Adipose tissue (tissue), 3 donors: ENCODE measurements around the gene CBFB. TPM values are rescaled to one million over a fixed set of nuclear protein-coding genes. Genes with fewer than 3 reads are reported as not detected.
"Not testable (repeated sequence)": the region's sequence is repeated elsewhere in the genome, so short reads cannot be mapped to it uniquely, and the experiment has no call there.

ENCODE experiments used
- H3K27ac ChIP-seq: one replicate; pipeline ENCODE4 v1.5.1; 2013; ENCODE audit warnings: low read depth, low read length
- WGBS, 3 donors: extraction: QIAGEN DNeasy Blood & Tissue Kit; methylation state at CpG; one replicate each; pipeline ENCODE4 v1.1.7; 2013; 5-methylcytosine and 5-hydroxymethylcytosine counted together
- polyA plus RNA-seq, 3 donors: library from polyadenylated mRNA; stranded (reverse); fragments of 200-250 nt; gene quantifications; one replicate each; pipeline ENCODE4 v1.2.3, GENCODE V29; 2013
- donor health status: healthy with polysubstance abuse.
- donor health status: Bipolar disorder and iron deficiency.
- donor health status: healthy.

Gene CBFB
- polyA plus RNA-seq = 10 to 100 TPM in 2 of 3 donors, 1 to 10 TPM in 1; 9.1 to 33.0 (median 17.5) TPM

DNA sequence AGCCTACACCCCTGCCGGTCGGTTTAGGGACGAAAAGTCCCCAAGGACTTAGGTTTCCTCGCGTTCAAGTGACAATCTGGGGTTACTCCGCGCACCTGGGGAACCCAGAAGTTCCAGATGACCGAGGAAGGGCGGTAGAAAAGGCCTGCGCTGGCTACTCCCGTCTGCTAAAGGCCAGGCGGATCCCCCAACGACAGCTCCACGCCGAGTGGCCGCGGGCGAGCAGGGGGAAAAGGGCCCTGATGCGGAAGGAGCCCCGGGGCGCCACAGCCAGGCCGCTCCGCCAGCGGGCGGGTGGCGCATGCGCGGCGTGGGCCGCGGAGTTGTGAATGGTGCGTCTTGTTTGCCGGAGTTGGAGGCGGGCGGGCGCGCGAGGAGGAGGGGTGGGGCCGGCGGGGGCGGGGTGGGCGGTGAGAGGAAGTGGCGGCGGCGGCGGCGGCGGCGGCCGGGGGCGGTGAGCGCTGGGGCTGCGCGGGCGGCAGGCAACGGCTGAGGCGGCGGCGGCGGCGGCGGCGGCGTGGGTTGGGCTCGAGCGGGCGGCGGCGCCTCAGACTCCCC lies at the start of gene CBFB:
Gene CBFB (plus strand): TSS at position 454 of the 558 bp plus-strand sequence. CDS start 259 bp downstream, outside the sequence.
- H3K27ac ChIP-seq = peak within 1 kb of the TSS; percentile 61
- 1% methylated on average over 40 to 69 of the region's 69 CpGs for WGBS, 3 donors

DNA sequence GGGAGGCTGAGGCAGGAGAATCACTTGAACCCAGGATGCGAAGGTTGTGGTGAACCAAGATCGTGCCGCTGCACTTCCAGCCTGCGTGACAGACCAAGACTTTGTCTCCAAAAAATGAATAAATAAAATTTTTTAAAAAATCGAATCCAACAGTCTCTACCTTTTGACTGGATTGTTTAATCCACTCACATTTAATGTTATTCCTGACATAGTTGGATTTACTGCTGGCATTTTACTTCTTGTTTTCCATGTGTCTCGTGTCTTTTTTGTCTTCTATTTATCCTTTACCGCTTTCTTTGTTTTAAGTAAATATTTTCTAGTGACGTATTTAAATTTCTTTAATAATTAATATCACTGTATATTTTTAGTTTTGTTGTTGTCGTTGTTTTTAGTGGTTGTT lies 45.9 kb upstream of the CBFB start:
- 91 to 96% (median 95%) methylated on average over 9 of the region's 9 CpGs for WGBS, 3 donors

GRCh38 chr16:66984892-66985311 lies 44.0 kb upstream of the CBFB start:
- WGBS, 3 donors = 85 to 95% (median 87%) methylated on average over 4 of the region's 4 CpGs
- H3K27ac ChIP-seq = no peak overlapping the region

More for the DNA sequence above, 45.9 kb upstream of the CBFB start:
- H3K27ac ChIP-seq = no peak overlapping the region

GRCh38 chr16:66986559-66986958 lies 42.4 kb upstream of the CBFB start:
- WGBS, 3 donors = 92 to 96% (median 96%) methylated on average over 6 of the region's 6 CpGs
- H3K27ac ChIP-seq = no peak overlapping the region

- WGBS, 3 donors = 59 to 73% (median 69%) methylated on average over 11 of the region's 11 CpGs
- no peak within 1 kb of the TSS for H3K27ac ChIP-seq
Measured at GRCh38 chr16:66988197-66988788, 40.7 kb upstream of the CBFB start, which contains the start of gene CES4A. Gene CES4A, plus strand, starts transcription at chr16:66988589. Its CDS starts 184 bp downstream, at chr16:66988773.

GRCh38 chr16:66991545-66992077 lies 37.3 kb upstream of the CBFB start:
- 67 to 89% (median 88%) methylated on average over 2 of the region's 2 CpGs for WGBS, 3 donors

GRCh38 chr16:66993558-66993957 lies 35.4 kb upstream of the CBFB start:
- H3K27ac ChIP-seq = not testable (repeated sequence)
- 90 to 95% (median 94%) methylated on average over 11 to 12 of the region's 12 CpGs for WGBS, 3 donors

More at GRCh38 chr16:66991545-66992077, 37.3 kb upstream of the CBFB start:
- H3K27ac ChIP-seq = no peak overlapping the region

- 49 to 64% (median 63%) methylated on average over 6 of the region's 6 CpGs for WGBS, 3 donors
- no peak overlapping the region for H3K27ac ChIP-seq
Measured at GRCh38 chr16:66996324-66996982, 32.5 kb upstream of the CBFB start.

- H3K27ac ChIP-seq = no peak overlapping the region
- WGBS, 3 donors = 53 to 73% (median 68%) methylated on average over 3 of the region's 3 CpGs
Measured at GRCh38 chr16:66996983-66997358, 32.0 kb upstream of the CBFB start.

DNA sequence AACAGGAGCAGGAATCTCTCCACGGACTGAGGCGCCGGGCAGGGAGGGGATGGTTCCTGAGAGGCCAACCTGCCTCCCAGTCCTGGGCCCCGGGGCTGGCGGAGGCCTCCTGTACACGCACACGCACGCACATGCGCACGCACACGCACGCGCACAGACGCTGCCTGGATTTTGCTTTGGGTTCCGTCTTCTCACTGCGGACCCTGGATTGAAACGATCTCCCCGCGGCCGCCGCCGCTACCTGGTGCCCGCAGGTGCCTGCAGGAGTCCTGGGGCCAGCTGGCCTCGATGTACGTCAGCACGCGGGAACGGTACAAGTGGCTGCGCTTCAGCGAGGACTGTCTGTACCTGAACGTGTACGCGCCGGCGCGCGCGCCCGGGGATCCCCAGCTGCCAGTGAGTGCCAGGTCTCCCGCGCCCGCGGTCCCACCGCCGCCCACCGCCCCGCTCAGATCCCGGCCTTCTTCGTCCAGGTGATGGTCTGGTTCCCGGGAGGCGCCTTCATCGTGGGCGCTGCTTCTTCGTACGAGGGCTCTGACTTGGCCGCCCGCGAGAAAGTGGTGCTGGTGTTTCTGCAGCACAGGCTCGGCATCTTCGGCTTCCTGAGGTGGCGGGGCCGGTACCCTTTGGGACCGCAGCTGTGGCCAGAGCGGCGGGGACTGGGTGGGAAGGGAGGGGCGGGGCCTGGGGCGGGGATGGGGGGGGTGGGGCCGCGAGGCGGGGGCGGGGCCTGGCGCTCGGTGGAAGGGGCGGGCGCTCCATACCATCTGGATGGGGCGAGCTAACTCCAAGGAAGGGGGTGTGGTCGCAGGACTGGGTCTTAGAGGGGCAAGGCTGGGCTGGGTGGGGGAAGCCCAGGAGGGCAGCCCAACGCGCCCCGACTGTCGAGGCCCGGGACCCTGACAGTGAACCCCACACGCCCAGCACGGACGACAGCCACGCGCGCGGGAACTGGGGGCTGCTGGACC lies 28.3 kb upstream of the CBFB start:
- no peak overlapping the region for H3K27ac ChIP-seq
- 3 to 9% (median 7%) methylated on average over 61 to 87 of the region's 89 CpGs for WGBS, 3 donors

DNA sequence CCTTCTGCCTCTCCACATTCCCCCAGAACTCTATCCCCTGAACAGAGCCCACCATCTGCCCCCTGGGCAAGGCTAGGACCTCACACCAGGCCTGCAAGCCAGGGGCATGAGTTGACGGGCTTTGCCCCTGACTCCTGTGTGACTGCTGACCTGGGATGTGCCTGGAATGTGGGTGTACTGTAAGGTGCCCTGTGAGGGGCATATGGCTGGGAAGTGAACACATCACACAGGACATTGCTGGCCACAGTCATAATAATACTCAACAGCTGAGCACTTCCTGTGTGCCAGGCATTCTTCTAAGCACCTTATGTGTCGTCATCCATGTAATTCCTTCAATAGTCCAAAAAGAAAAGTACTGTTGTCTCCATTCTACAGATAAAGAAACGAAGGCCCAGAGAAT lies 27.2 kb upstream of the CBFB start:
- H3K27ac ChIP-seq = no peak overlapping the region
- WGBS, 3 donors = 81 to 90% (median 88%) methylated on average over 3 of the region's 3 CpGs

DNA sequence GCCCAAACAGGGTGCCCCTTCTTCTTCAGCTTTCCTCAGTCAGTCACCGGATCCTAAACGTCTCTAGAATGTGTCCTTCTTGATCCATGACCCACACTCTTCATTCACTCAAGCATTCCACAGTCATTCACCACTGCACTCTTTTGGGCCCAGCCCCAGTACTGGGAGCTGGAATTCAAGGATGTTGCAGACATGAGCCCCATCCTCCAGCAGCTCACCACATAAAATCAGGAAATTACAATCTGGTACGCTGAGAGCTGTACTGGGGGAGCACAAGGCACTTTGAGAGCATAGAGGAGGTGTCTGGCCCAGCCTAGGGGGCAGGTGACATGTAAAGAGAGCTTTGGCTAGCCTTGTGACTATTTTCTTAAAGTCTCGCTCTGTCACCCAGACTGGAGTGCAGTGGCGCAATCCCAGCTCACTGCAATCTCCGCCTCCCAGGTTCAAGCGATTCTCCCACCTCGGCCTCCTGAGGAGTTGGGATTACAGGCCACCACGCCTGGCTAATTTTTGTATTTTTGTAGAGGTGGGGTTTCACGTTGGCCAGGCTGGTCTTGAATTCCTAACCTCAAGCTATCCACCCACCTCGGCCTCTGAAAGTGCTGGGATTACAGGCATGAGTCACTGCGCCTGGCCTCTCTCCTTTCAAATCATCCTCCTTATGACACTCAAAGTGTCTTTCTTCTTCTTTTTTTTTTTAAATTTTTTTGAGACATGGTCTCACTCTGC lies 21.9 kb upstream of the CBFB start:
- WGBS, 3 donors = 86 to 89% (median 87%) methylated on average over 12 of the region's 12 CpGs
- no peak overlapping the region for H3K27ac ChIP-seq

DNA sequence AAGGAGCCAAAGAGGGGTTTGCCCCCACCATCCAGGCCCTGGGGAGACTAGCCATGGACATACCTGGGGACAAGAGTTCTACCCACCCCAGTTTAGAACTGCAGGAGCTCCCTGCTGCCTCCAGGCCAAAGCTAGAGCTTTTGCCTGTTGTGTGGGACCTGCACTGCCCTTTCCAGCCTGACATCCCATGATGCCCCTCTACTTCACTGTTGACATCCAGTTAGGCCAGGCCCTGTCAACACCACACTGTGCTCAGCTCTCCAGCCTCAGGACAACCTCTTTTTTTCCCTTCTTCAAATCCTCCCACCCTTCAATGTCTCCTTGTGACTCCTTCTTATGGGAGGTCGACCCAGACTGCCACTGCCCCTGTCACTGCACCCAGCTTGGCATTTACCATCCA lies 19.8 kb upstream of the CBFB start:
- WGBS, 3 donors = 60 to 87% (median 85%) methylated on average over 1 of the region's 1 CpG
- H3K27ac ChIP-seq = no peak overlapping the region

DNA sequence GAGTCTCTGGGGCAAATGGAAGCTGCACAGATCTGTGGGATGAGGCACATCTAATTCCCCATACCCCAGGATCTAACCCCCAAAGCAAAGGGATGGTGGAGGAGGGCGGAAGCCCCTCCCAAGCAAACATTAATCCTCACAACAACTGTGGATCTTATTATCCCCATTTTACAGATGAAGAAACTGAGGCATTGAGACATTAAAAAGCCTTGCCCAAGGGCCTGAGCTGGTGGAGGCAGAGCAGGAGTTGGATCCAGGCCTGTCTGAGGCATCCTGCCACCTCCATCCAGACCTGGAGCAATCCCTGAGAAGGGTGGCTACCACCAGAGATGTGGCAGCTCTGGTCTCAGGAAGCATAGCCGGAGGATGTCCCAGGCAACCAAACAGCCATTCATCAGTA lies 17.7 kb upstream of the CBFB start:
- H3K27ac ChIP-seq = no peak overlapping the region
- WGBS, 3 donors = 88 to 96% (median 92%) methylated on average over 2 of the region's 2 CpGs

DNA sequence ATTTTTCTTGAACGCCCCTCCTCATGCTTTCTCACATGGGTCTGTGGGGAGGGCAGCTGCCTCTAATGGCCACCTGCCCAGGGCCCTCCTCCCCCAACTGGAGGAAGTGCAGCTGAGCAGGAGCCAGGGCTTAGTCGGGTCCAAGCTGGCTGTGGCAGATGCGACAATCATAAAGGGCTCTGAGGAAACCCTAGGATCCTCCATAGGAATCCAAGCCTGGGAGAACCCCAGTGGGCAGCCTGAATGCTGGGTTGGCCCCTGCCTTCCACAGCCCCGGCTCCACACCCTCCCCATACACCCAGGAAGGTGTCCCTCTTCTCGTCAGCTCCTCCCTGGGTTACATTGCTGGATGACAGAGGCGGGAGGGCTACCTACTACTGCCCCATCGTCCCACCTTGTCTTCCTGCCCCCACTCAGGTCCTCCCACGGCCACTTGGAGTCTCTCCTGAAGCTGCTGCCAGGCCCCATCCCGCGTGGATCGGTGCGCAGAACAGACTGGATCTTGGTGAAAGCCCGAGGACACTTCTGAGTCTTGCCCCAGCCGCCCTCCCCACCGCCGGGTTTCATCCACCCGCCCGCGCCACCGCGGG lies 15.6 kb upstream of the CBFB start:
- H3K27ac ChIP-seq = no peak overlapping the region

GRCh38 chr16:67013823-67014633 lies 14.9 kb upstream of the CBFB start:
- 0 to 4% (median 2%) methylated on average over 55 to 70 of the region's 70 CpGs for WGBS, 3 donors
- H3K27ac ChIP-seq = no peak overlapping the region

More for the DNA sequence above, 15.6 kb upstream of the CBFB start:
- whole genome bisulfite sequencing, 3 donors = 9 to 12% (median 12%) methylated on average over 21 of the region's 21 CpGs
